Prostate gland (tissue), 2 donors: Measurements from ENCODE around the gene VAMP4. TPM values are rescaled to one million over a fixed set of nuclear protein-coding genes. Genes with fewer than 3 reads are reported as not detected.

ENCODE experiments used
- DNase-seq: peaks from one replicate; pipeline ENCODE4 v3.0.0-alpha.2; 2019; ENCODE audit warnings: low spot score
- H3K27ac ChIP-seq, 2 donors: fragments of 200-600 bp; sonication (generic); 2 replicates each; pipeline ENCODE4 v1.5.1; 2017 to 2019
- H3K27me3 ChIP-seq: fragments of 200-600 bp; sonication (generic); replicated peaks from 2 replicates; pipeline ENCODE4 v1.5.1; 2019; ENCODE audit not compliant: insufficient read depth
- H3K36me3 ChIP-seq, 2 donors: fragments of 200-600 bp; sonication (generic); 1 replicate in 1 of 2; 2 replicates in 1 of 2; pipeline versions ENCODE4 v1.5.1 to v1.8.1; 2017 to 2019
- H3K4me1 ChIP-seq: fragments of 200-600 bp; sonication (generic); replicated peaks from 2 replicates; pipeline ENCODE4 v1.5.1; 2019
- H3K4me3 ChIP-seq, 2 donors: fragments of 200-600 bp; sonication (generic); 2 replicates each; pipeline ENCODE4 v1.5.1; 2017 to 2019
- H3K9me3 ChIP-seq: fragments of 200-600 bp; sonication (generic); 2 replicates; pipeline ENCODE4 v1.5.1; 2017
- CTCF ChIP-seq, 4 experiments: fragments of 200-600 bp in 2 of 4; fragments of 450-650 bp in 2 of 4; sonication (generic) in 2 of 4; IDR thresholded peaks; 1 replicate in 3 of 4; 2 replicates in 1 of 4; pipeline ENCODE4 v1.5.1; 2016 to 2019; ENCODE audit warnings: antibody characterized with exemption in 4 of 4, mild to moderate bottlenecking in 2 of 4, moderate library complexity in 2 of 4
- POLR2A ChIP-seq: fragments of 450-650 bp; IDR thresholded peaks from one replicate; pipeline ENCODE4 v1.6.1; 2016; ENCODE audit warnings: antibody characterized with exemption, mild to moderate bottlenecking
- POLR2AphosphoS5 ChIP-seq: sonication (generic); formaldehyde crosslinking; IDR thresholded peaks from one replicate; pipeline ENCODE4 v1.6.1; 2017; ENCODE audit warnings: antibody characterized with exemption
- WGBS: methylation state at CpG from one replicate; pipeline ENCODE4 v1.1.5; 2018; 5-methylcytosine and 5-hydroxymethylcytosine counted together
- intact Hi-C: fragments of 100-400 bp; cut with DNase I; formaldehyde crosslinking; loops from one replicate; pipeline ENCODE4 v1.14.2; 2022
- total RNA-seq, 2 donors: library from RNA; depleted of rRNA; stranded (reverse); fragments of >200 nt; gene quantifications; one replicate each; pipeline ENCODE4 v1.1.0, GENCODE V29; 2016

VAMP4 gene
- total RNA-seq, 2 donors from 2014 or later: 8.2 to 17.2 TPM

GRCh38 chr1:171781176-171781875 lies 39.5 kb upstream of the VAMP4 start, which contains the start of gene METTL13:
Gene METTL13, plus strand, starts transcription at chr1:171781660. Its CDS starts 308 bp downstream, at chr1:171781968.
- no peak for TF ChIP-seq CTCF (IDR thresholded peaks at IDR 0.05)
- TF ChIP-seq POLR2A: peak; percentile 98
- TF ChIP-seq POLR2AphosphoS5: peak; percentile 98
- WGBS: under 1% methylated on average over 57 of the region's 57 CpGs

GRCh38 chr1:171780583-171781175 lies 38.8 kb upstream of the VAMP4 start:
- no peak for DNase-seq
- Histone ChIP-seq H3K36me3 (no peaks in the 10 kb centered on the region), H3K27ac (peak overlapping the region; percentile 80 to 86), H3K27me3 (no peaks in the 10 kb centered on the region), H3K9me3 (no peaks in the 10 kb centered on the region), H3K4me1 (peaks cover 14% of the 10 kb centered on the region), H3K4me3 (peak overlapping the region; percentile 37 to 71)
- WGBS: 37% methylated on average over 11 of the region's 11 CpGs
- intact Hi-C loops: loop anchor here (2.0 to 5.0 kb wide), 3 partner anchors 38 to 293 kb away; partner anchors contain the start of genes PRRC2C and VAMP4
- TF ChIP-seq CTCF (IDR thresholded peaks at IDR 0.05): no peak
- TF ChIP-seq POLR2AphosphoS5: no peak
- no peak for TF ChIP-seq POLR2A

More at GRCh38 chr1:171781176-171781875, 39.5 kb upstream of the VAMP4 start, which contains the start of gene METTL13:
- intact Hi-C loops: loop anchor here (2.0 to 5.0 kb wide), 3 partner anchors 39 to 294 kb away; partner anchors contain the start of genes PRRC2C and VAMP4
- peak within 1 kb of the TSS; percentile 71 to 73 for H3K4me3 ChIP-seq
- no peaks in the 10 kb centered on the region for H3K27me3 ChIP-seq
- no peaks in the 10 kb centered on the region for H3K36me3 ChIP-seq
- DNase-seq: peak; percentile 99
- H3K4me1 ChIP-seq: peaks cover 14% of the 10 kb centered on the region
- H3K9me3 ChIP-seq: no peaks in the 10 kb centered on the region
- H3K27ac ChIP-seq: peak within 1 kb of the TSS; percentile 80 to 86

- Histone ChIP-seq H3K9me3 (no peaks in the 10 kb centered on the region), H3K27me3 (no peaks in the 10 kb centered on the region), H3K4me1 (no peaks in the 10 kb centered on the region), H3K36me3 (no peaks in the 10 kb centered on the region), H3K27ac (no peak overlapping the region), H3K4me3 (no peak overlapping the region)
- 95% methylated on average over 2 of the region's 2 CpGs for WGBS
- intact Hi-C loops: no loop called here
- DNase-seq: no peak
- TF ChIP-seq CTCF (IDR thresholded peaks at IDR 0.05) (no peak), POLR2A (no peak), POLR2AphosphoS5 (no peak)
These were observed 30.4 kb upstream of the VAMP4 start for GRCh38 chr1:171772312-171772711.

GRCh38 chr1:171769754-171770153 lies 27.9 kb upstream of the VAMP4 start:
- intact Hi-C loops: no loop called here
- H3K4me3 ChIP-seq: no peak overlapping the region
- WGBS: 77% methylated on average over 1 of the region's 1 CpG
- no peaks in the 10 kb centered on the region for H3K27me3 ChIP-seq
- no peaks in the 10 kb centered on the region for H3K4me1 ChIP-seq
- no peak overlapping the region for H3K27ac ChIP-seq
- TF ChIP-seq CTCF (IDR thresholded peaks at IDR 0.05): no peak
- no peak for TF ChIP-seq POLR2AphosphoS5
- no peak for TF ChIP-seq POLR2A
- DNase-seq: no peak
- H3K36me3 ChIP-seq: no peaks in the 10 kb centered on the region
- H3K9me3 ChIP-seq: no peaks in the 10 kb centered on the region
